ENCODE data around the gene OTUB2.

The OTUB2 gene

GRCh38 chr14:94026173-94026888 is at the start of gene OTUB2:
OTUB2 (plus strand) TSS chr14:94026340; CDS start chr14:94026538, 198 bp downstream.
- peak; percentile 96 for DNase-seq (ENCODE audit: low spot score)

DNA sequence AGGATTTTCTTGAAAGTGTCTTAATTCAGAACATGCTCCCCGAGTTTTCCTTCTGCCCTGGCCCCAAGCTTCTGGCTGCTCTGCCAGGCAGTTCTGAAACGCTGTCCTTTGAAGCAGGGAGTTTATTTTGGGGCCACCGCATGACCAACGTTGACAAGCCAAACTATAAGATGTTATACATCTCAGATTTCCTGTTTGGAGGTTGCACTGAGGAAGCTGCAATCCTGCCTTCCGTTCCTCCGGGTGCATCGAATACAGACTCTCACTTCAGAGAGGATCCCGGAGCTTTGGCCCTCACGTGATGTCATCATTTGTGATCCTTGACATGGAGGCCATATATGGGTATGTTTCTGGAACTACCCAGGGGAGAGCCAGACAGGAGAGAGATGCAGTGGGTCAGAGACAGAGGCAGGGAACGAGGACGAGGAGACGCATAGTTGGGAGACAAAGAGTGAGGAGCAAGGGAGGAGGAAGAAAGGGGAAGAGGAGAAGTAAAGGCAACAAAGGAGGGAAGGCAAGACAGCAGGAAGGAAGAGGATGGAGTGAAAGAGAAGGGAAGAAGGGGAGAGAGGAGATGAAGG is 49.6 kb upstream of the OTUB2 start, which contains the start of gene ASB2:
Gene ASB2, minus strand, starts transcription at position 94 of the 581 bp plus-strand sequence. CDS start 12,031 bp downstream, outside the sequence.
- no peak for DNase-seq (ENCODE audit: low spot score)

GRCh38 chr14:93977171-93977570 is 49.0 kb upstream of the OTUB2 start:
- no peak for DNase-seq (ENCODE audit: low spot score)

DNA sequence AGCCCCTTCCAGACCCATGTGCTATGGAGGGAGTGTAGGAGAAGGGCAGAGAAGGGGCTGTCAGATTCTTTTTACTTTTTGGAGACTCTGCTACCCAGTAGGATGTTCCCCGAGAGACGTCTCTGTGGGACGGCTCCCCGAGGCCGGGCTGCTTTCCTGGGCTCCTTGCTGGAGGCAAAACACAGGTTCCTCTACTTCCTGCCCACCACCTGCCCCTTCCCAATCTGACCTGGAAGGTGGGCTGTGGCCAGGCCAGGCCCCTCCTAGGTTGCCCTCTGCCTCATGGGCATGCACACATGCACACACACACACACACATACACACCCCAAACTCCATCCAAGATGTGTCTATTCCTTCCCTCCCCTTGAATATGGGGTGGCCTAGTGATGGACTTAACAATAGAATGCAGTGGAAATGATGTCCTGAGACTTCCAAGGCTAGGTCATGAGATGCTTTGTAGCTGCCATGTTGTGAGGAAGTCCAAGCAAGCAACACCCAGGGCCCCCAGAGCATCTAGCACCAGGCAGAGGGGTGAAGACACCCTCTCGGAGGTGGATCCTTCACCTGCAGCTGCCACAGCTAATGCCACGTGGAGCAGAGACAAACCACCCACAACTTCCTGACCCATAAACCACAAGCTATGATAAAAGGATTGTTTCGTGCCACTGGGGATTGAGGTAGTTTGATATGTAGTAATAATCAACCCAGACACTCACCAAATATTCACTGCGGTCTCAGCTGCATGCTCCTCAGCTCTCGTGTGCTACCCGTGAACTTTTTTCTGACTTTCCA is 48.2 kb upstream of the OTUB2 start:
- no peak for DNase-seq (ENCODE audit: low spot score)

DNA sequence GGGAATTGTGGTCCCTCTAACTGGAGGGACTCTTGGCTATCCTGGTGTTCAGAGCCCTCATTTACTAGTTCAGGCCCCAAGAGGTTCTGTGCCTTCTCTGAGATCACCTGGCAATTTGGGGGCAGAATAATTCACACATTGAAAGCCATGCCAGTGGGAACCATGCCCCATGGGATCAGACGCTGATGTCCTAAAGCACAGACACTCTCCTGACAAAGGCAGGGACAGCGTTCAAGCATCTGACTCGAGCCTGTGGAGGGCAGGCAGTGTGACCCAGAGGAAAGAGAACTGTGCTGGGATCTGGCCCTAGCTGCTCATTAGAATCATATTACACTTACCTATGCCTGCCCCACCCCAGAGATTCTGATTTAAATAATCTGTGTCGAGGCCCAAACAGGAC is 47.4 kb upstream of the OTUB2 start:
- no peak for DNase-seq (ENCODE audit: low spot score)

DNA sequence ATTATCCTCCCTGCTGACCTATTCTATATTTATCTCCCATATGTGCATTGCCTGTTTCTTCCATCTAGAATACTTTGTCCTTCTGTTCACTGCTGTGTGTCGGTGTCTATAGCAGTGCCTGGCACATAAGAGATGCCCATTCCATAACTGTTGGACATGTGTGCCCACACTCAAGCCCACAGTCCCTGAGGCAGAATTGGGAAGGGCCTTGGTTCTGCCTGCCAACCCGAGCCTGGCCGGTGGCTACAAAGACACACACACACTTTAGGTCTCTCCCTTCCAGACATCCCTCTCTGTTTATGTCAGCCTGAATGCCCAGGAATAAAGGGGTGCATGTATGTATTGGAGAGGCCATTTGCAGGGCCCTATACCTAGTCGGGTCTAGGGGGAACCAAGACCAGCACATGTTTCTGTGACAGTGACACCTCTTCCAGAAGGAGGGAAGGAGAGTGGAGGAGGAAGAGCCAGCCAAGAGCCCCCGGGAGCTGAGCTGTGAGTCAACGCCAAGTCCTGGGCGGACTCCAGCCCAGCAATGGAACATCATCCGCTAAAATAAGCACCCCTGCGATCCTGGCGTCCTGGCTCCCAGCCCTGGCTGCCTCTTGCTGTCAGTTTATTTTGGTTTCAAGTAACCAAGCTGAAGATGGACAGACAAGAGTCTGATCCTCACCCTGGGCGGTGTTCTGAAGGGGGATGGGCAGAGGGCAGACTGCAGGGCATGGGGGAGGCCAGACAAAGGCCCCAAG is 45.5 kb upstream of the OTUB2 start:
- no peak for DNase-seq (ENCODE audit: low spot score)

GRCh38 chr14:93981316-93982229 is 44.6 kb upstream of the OTUB2 start:
- no peak for DNase-seq (ENCODE audit: low spot score)

GRCh38 chr14:93982230-93983007 is 43.7 kb upstream of the OTUB2 start:
- no peak for DNase-seq (ENCODE audit: low spot score)

GRCh38 chr14:93984070-93984469 is 42.1 kb upstream of the OTUB2 start:
- no peak for DNase-seq (ENCODE audit: low spot score)

GRCh38 chr14:93984987-93985410 is 41.1 kb upstream of the OTUB2 start:
- DNase-seq (ENCODE audit: low spot score): peak; percentile 54

GRCh38 chr14:93986955-93987354 is 39.2 kb upstream of the OTUB2 start:
- no peak for DNase-seq (ENCODE audit: low spot score)

DNA sequence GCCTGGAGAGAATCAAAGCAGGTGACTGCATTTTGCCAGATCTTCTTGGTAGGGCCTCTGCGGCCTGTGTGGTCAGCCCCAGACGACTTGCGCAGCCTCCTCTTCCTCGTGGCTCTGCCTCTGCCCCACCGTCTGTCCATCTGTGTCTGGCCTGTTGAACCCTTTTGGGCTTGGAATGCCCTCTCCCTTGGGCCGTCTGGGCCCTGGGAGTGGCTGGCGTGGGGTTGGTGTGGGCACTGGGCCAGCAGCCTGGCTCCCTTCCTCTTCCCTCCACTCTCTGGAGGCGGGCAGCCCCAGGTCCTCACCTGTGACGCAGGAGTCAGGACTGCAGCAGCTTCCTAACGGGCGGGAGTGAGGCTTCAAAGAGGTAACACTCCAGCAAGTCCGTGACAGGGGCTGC is 38.8 kb upstream of the OTUB2 start:
- DNase-seq (ENCODE audit: low spot score): no peak

- DNase-seq (ENCODE audit: low spot score): no peak
These were observed 38.2 kb upstream of the OTUB2 start for GRCh38 chr14:93987815-93988476.

DNA sequence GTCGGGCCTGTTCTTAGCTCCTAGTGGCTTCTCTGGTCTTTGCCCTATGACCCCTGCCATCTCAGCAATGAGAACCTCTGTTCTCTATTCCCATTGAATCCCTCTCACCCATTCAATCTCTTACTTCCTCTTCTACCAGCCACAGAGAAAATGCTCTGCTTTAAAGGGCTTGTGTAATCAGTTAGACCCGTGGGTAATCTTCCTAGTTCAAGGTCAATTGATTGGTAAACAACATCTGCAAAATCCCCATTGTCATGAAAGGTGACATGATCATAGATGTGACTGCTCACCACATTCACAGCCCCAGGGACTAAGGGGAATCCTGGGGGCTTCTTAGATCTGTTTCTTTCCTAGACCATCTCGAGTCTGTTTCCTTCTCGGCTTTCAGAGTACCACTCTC is 36.2 kb upstream of the OTUB2 start:
- no peak for DNase-seq (ENCODE audit: low spot score)

- DNase-seq (ENCODE audit: low spot score): no peak
These were observed 34.9 kb upstream of the OTUB2 start for GRCh38 chr14:93991212-93991611.

DNA sequence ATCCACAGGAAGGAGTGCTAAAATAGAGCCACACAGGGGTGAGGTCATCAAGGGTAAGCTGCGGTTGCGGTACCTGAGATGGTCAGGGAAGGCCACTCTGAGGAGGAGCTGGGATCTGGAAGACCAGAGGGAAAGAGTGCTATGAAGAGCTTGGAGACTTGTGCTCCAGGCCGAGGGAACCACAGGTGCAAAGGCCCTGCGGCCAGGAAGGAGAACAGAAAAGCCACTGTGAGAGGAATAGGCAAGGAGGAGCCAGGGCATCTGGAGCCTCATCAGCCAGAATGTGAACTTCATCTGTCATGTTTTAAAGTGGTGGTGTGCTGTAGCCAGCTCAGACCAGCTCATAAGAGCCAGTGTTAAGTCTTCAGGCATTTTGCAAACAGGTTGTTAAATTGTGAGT is 34.5 kb upstream of the OTUB2 start:
- no peak for DNase-seq (ENCODE audit: low spot score)

DNA sequence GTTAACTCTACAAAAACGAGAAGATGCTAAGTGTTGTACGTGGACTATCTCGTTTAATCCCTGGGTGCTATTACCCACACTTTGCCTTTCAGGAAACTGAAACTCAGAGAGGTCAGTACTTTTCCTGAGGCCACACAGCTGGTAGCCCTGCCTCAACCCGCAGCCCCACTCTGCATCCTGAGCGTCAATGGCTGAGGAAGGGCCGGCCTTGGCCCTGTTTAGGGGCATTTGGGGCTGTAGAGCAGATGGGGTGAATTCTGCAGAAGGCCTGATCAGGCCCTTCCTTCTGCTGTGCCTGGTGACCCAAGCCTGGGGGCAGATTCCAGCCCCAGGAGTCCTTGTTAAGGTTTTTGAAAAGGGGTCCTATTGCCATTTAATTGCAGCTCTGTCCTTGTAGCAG is 32.8 kb upstream of the OTUB2 start:
- no peak for DNase-seq (ENCODE audit: low spot score)

DNA sequence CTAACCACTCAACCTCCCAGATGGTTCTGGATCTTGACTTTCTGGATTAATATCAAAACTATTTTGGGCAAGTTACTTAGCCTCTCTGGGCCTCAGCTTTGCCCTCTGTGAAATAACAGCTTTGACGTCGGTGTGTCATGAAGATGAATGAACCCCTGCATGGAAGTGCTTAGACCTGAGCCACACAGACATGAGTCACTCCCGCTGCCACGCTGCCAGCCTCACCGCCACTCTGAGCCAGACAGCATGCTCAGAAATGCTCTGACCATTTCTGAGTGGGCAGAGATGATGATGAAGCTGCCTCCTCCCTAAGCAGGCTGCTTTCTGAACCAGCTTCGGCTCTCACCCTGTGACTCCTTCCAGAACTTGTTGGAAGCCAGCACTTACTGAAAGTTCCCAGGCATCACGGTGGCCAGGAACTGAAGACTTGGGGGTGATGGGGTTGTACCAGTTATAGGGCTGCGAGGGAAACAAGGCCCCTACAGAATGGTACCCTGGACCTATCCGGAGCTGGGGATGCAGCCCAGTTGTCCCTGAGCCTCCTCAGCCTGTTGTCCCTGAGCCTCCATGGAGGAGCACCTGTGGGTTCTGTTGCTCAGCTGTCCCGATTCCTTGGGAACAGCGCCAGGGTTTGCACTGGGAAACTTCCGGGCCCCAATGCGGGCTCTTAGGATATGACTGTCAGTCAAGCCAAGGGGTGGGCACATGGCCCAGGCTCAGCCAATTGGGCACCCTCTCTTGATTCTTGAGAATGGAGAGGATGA is 31.0 kb upstream of the OTUB2 start:
- no peak for DNase-seq (ENCODE audit: low spot score)

GRCh38 chr14:93996130-93996695 is 29.9 kb upstream of the OTUB2 start:
- DNase-seq (ENCODE audit: low spot score): no peak

All from LoVo (cell line).